Measurements from ENCODE around the gene CUL1. TPM values are rescaled to one million over a fixed set of nuclear protein-coding genes. Genes with fewer than 3 reads are reported as not detected.
"Not testable (repeated sequence)": the region's sequence is repeated elsewhere in the genome, so short reads cannot be mapped to it uniquely, and the experiment has no call there.

Gene CUL1
- total RNA-seq, 1 donor from 2014 or later: 56.9 TPM

- no peaks in the 10 kb centered on the region for H3K9me3 Mint-ChIP-seq
- H3K4me3 Mint-ChIP-seq: no peak overlapping the region
- no peak overlapping the region for H3K27ac Mint-ChIP-seq
- ChIA-PET POLR2A (interaction anchor here (1.1 kb wide), 1 partner anchor 12 kb away, joined by 3 read pairs; no protein-coding TSS in a partner anchor), CTCF (no interaction called here)
- no peaks in the 10 kb centered on the region for H3K36me3 Mint-ChIP-seq (ENCODE audit: low read depth)
- no peaks in the 10 kb centered on the region for H3K27me3 Mint-ChIP-seq
- no peak for TF ChIP-seq CTCF (IDR thresholded peaks at IDR 0.05)
- DNase-seq: no peak
- no peak for ATAC-seq (ENCODE audit: low read depth)
- intact Hi-C loops (cut with micrococcal nuclease): no loop called here
- peaks cover 86% of the 10 kb centered on the region for H3K4me1 Mint-ChIP-seq
Observed at GRCh38 chr7:148708026-148708885, 9.6 kb downstream of the CUL1 start.

GRCh38 chr7:148709014-148709413, 10.3 kb downstream of the CUL1 start:
- no peaks in the 10 kb centered on the region for H3K36me3 Mint-ChIP-seq (ENCODE audit: low read depth)
- no peak overlapping the region for H3K4me3 Mint-ChIP-seq
- no peaks in the 10 kb centered on the region for H3K9me3 Mint-ChIP-seq
- H3K4me1 Mint-ChIP-seq: peaks cover 82% of the 10 kb centered on the region
- ATAC-seq (ENCODE audit: low read depth) (no peak), DNase-seq (no peak)
- CTCF ChIA-PET: no interaction called here
- no peak overlapping the region for H3K27ac Mint-ChIP-seq
- no peaks in the 10 kb centered on the region for H3K27me3 Mint-ChIP-seq
- POLR2A ChIA-PET: interaction anchor here (1.1 kb wide), 1 partner anchor 11 kb away, joined by 3 read pairs; no protein-coding TSS in a partner anchor
- intact Hi-C loops (cut with micrococcal nuclease): no loop called here
- no peak for TF ChIP-seq CTCF (IDR thresholded peaks at IDR 0.05)

- intact Hi-C loops (cut with micrococcal nuclease): loop anchor here (2.0 kb wide), 1 partner anchor 14 kb away; no protein-coding TSS in a partner anchor
- DNase-seq; H3K27ac Mint-ChIP-seq; CTCF ChIA-PET; ATAC-seq (ENCODE audit: low read depth); H3K36me3 Mint-ChIP-seq (ENCODE audit: low read depth); H3K9me3 Mint-ChIP-seq; H3K4me3 Mint-ChIP-seq; H3K27me3 Mint-ChIP-seq: not testable (repeated sequence)
- H3K4me1 Mint-ChIP-seq: peaks cover 86% of the 10 kb centered on the region
- POLR2A ChIA-PET: interaction anchor here (2.9 kb wide), 1 partner anchor 12 kb away, joined by 22 read pairs; the partner anchor contains the start of gene CUL1
Observed at GRCh38 chr7:148710426-148710825, 11.7 kb downstream of the CUL1 start.

GRCh38 chr7:148711191-148712102, 12.7 kb downstream of the CUL1 start:
- peaks cover 10% of the 10 kb centered on the region for H3K36me3 Mint-ChIP-seq (ENCODE audit: low read depth)
- intact Hi-C loops (cut with micrococcal nuclease): loop anchor here (2.0 kb wide), 1 partner anchor 15 kb away; no protein-coding TSS in a partner anchor
- peak overlapping the region; percentile 20 for H3K4me3 Mint-ChIP-seq
- no peaks in the 10 kb centered on the region for H3K27me3 Mint-ChIP-seq
- ChIA-PET CTCF (interaction anchor here (1.6 kb wide), 1 partner anchor 10 kb away, joined by 4 read pairs; no protein-coding TSS in a partner anchor), POLR2A (interaction anchor here (2.9 kb wide), 1 partner anchor 13 kb away, joined by 22 read pairs; the partner anchor contains the start of gene CUL1)
- ATAC-seq (ENCODE audit: low read depth) (no peak), DNase-seq (no peak)
- TF ChIP-seq CTCF (IDR thresholded peaks at IDR 0.05): no peak
- peaks cover 85% of the 10 kb centered on the region for H3K4me1 Mint-ChIP-seq
- H3K27ac Mint-ChIP-seq: peak overlapping the region; percentile 32
- H3K9me3 Mint-ChIP-seq: no peaks in the 10 kb centered on the region

GRCh38 chr7:148712678-148713329, 14.1 kb downstream of the CUL1 start:
- peak overlapping the region; percentile 15 for H3K4me3 Mint-ChIP-seq
- peak overlapping the region; percentile 31 for H3K27ac Mint-ChIP-seq
- ChIA-PET CTCF (interaction anchor here (1.6 kb wide), 1 partner anchor 8 kb away, joined by 4 read pairs; no protein-coding TSS in a partner anchor), POLR2A (interaction anchor here (2.9 kb wide), 1 partner anchor 14 kb away, joined by 22 read pairs; the partner anchor contains the start of gene CUL1)
- H3K36me3 Mint-ChIP-seq (ENCODE audit: low read depth): peaks cover 12% of the 10 kb centered on the region
- peaks cover 89% of the 10 kb centered on the region for H3K4me1 Mint-ChIP-seq
- intact Hi-C loops (cut with micrococcal nuclease): no loop called here
- H3K27me3 Mint-ChIP-seq: no peaks in the 10 kb centered on the region
- H3K9me3 Mint-ChIP-seq: no peaks in the 10 kb centered on the region
- TF ChIP-seq CTCF (IDR thresholded peaks at IDR 0.05): no peak
- DNase-seq: no peak
- no peak for ATAC-seq (ENCODE audit: low read depth)

Measured in activated B cell treated with CpG ODN at 0.5 μM for 24 hours (primary cell).